Karpas-422 (cell line): ENCODE data around the gene PTBP3. TPM values are rescaled to one million over a fixed set of nuclear protein-coding genes. Genes with fewer than 3 reads are reported as not detected.
A peak's percentile ranks its signal among the peaks of the same experiment; 100 is the strongest.

Experiments
- DNase-seq: peaks from one replicate; pipeline ENCODE4 v3.0.0-alpha.2; 2015
- H2AFZ ChIP-seq: fragments of 200-600 bp; sonication (generic); 2 replicates; pipeline ENCODE4 v1.6.1; 2014; ENCODE audit warnings: antibody characterized with exemption, low read length, mixed read lengths
- H3K27ac ChIP-seq: fragments of 200-600 bp; sonication (generic); 2 replicates; pipeline ENCODE4 v1.5.1; 2014; ENCODE audit warnings: mild to moderate bottlenecking, low read length, moderate library complexity
- H3K27me3 ChIP-seq: fragments of 200-600 bp; sonication (generic); 2 replicates; pipeline ENCODE4 v1.6.1; 2014; ENCODE audit warnings: low read length, mixed read lengths
- H3K36me3 ChIP-seq: fragments of 200-600 bp; sonication (generic); 2 replicates; pipeline ENCODE4 v1.6.1; 2014; ENCODE audit warnings: low read length, mixed read lengths; ENCODE audit not compliant: insufficient read depth
- H3K4me1 ChIP-seq: fragments of 200-600 bp; sonication (generic); 2 replicates; pipeline ENCODE4 v1.6.1; 2014; ENCODE audit warnings: mild to moderate bottlenecking, low read length, mixed read lengths
- H3K4me2 ChIP-seq: fragments of 200-600 bp; sonication (generic); 2 replicates; pipeline ENCODE4 v1.6.1; 2014; ENCODE audit warnings: low read length, low read depth, mild to moderate bottlenecking; ENCODE audit not compliant: poor library complexity, severe bottlenecking
- H3K4me3 ChIP-seq: fragments of 200-600 bp; sonication (generic); 2 replicates; pipeline ENCODE4 v1.5.1; 2014; ENCODE audit warnings: mild to moderate bottlenecking, antibody characterized with exemption, low read length, mixed read lengths
- H3K79me2 ChIP-seq: fragments of 200-600 bp; sonication (generic); 2 replicates; pipeline ENCODE4 v1.6.1; 2014; ENCODE audit warnings: mild to moderate bottlenecking, low read length, mixed read lengths
- H3K9ac ChIP-seq: fragments of 200-600 bp; sonication (generic); 2 replicates; pipeline ENCODE4 v1.6.0; 2014; ENCODE audit warnings: low read length
- H3K9me2 ChIP-seq: fragments of 200-600 bp; sonication (generic), shearing (Covaris generic); replicated peaks from 2 replicates; pipeline ENCODE4 v1.6.0; 2014; ENCODE audit warnings: mild to moderate bottlenecking, low read length, moderate library complexity; ENCODE audit not compliant: insufficient read depth
- H3K9me3 ChIP-seq: fragments of 300-700, 200-600 bp; sonication (generic); 2 replicates; pipeline ENCODE4 v1.6.1; 2014; ENCODE audit warnings: low read length, mixed read lengths
- H4K20me1 ChIP-seq: fragments of 200-600 bp; sonication (generic); 2 replicates; pipeline ENCODE4 v1.6.1; 2014; ENCODE audit warnings: mild to moderate bottlenecking, antibody characterized with exemption, low read length, low read depth; ENCODE audit not compliant: insufficient read depth
- total RNA-seq: library from RNA; depleted of rRNA; stranded (reverse); fragments of >200 nt; shearing (Covaris generic); gene quantifications from 2 replicates; pipeline ENCODE4 v1.2.3, GENCODE V29; 2014; ENCODE audit warnings: low replicate concordance

PTBP3 gene
- total RNA-seq, 1 experiment from 2014 or later: 114 TPM

- H3K9ac ChIP-seq: peak overlapping the region; percentile 79
- no peaks in the 10 kb centered on the region for H4K20me1 ChIP-seq
- peak overlapping the region; percentile 68 for H3K4me2 ChIP-seq
- peak; percentile 69 for DNase-seq
- no peaks in the 10 kb centered on the region for H3K9me2 ChIP-seq
- peak overlapping the region; percentile 86 for H2AFZ ChIP-seq
- H3K9me3 ChIP-seq: no peaks in the 10 kb centered on the region
- peak overlapping the region; percentile 70 for H3K4me3 ChIP-seq
- peaks cover 35% of the 10 kb centered on the region for H3K79me2 ChIP-seq
- H3K27me3 ChIP-seq: no peaks in the 10 kb centered on the region
- no peak overlapping the region for H3K27ac ChIP-seq
- H3K36me3 ChIP-seq: peaks cover 3% of the 10 kb centered on the region; the same call in 1 of the 2 replicates
- peaks cover 33% of the 10 kb centered on the region for H3K4me1 ChIP-seq
Observed at GRCh38 chr9:112334432-112334841, 1.0 kb upstream of the PTBP3 start.

- Histone ChIP-seq H3K4me2 (peak overlapping the region; percentile 93), H3K9ac (peak overlapping the region; percentile 96), H3K9me3 (no peaks in the 10 kb centered on the region), H3K27me3 (no peaks in the 10 kb centered on the region), H3K27ac (peak overlapping the region; percentile 87), H2AFZ (peak overlapping the region; percentile 86), H3K79me2 (peaks cover 41% of the 10 kb centered on the region), H3K36me3 (peaks cover 3% of the 10 kb centered on the region; the same call in 1 of the 2 replicates), H3K4me3 (peak overlapping the region; percentile 74), H3K4me1 (peaks cover 33% of the 10 kb centered on the region), H4K20me1 (no peaks in the 10 kb centered on the region), H3K9me2 (no peaks in the 10 kb centered on the region)
- peak; percentile 98 for DNase-seq
Observed at GRCh38 chr9:112333639-112334431, 416 bp upstream of the PTBP3 start.

- Histone ChIP-seq H2AFZ (peak overlapping the region; percentile 82; the same call in 1 of the 2 replicates), H3K4me2 (peak overlapping the region; percentile 93), H3K27ac (peak overlapping the region; percentile 87), H3K9me3 (no peaks in the 10 kb centered on the region), H3K9ac (peak overlapping the region; percentile 96), H3K4me1 (peaks cover 40% of the 10 kb centered on the region), H4K20me1 (no peaks in the 10 kb centered on the region), H3K9me2 (no peaks in the 10 kb centered on the region), H3K4me3 (peak overlapping the region; percentile 74), H3K27me3 (no peaks in the 10 kb centered on the region), H3K36me3 (peaks cover 3% of the 10 kb centered on the region; the same call in 1 of the 2 replicates), H3K79me2 (peaks cover 53% of the 10 kb centered on the region)
- no peak for DNase-seq
Observed at GRCh38 chr9:112332674-112332976, 794 bp downstream of the PTBP3 start.

- Histone ChIP-seq H3K36me3 (peaks cover 3% of the 10 kb centered on the region; the same call in 1 of the 2 replicates), H2AFZ (no peak overlapping the region), H3K27ac (peak overlapping the region; percentile 87), H3K9me2 (no peaks in the 10 kb centered on the region), H4K20me1 (no peaks in the 10 kb centered on the region), H3K79me2 (peaks cover 57% of the 10 kb centered on the region), H3K27me3 (no peaks in the 10 kb centered on the region), H3K4me2 (peak overlapping the region; percentile 93), H3K4me3 (peak overlapping the region; percentile 74), H3K9ac (peak overlapping the region; percentile 96), H3K4me1 (peaks cover 40% of the 10 kb centered on the region), H3K9me3 (no peaks in the 10 kb centered on the region)
- DNase-seq: peak; percentile 57
Observed at GRCh38 chr9:112332214-112332613, 1.2 kb downstream of the PTBP3 start.

- Histone ChIP-seq H3K9me3 (no peaks in the 10 kb centered on the region), H2AFZ (no peak overlapping the region), H3K79me2 (peaks cover 63% of the 10 kb centered on the region), H3K9me2 (no peaks in the 10 kb centered on the region), H4K20me1 (no peaks in the 10 kb centered on the region), H3K4me3 (peak overlapping the region; percentile 74), H3K36me3 (peaks cover 4% of the 10 kb centered on the region), H3K4me2 (peak overlapping the region; percentile 93), H3K27ac (peak overlapping the region; percentile 87), H3K27me3 (no peaks in the 10 kb centered on the region), H3K4me1 (peaks cover 40% of the 10 kb centered on the region), H3K9ac (peak overlapping the region; percentile 96)
- peak; percentile 69 for DNase-seq
Observed at GRCh38 chr9:112331674-112331952, 1.8 kb downstream of the PTBP3 start.

- peaks cover 30% of the 10 kb centered on the region for H3K4me1 ChIP-seq
- no peak overlapping the region for H3K4me2 ChIP-seq
- peaks cover 29% of the 10 kb centered on the region for H3K36me3 ChIP-seq
- no peaks in the 10 kb centered on the region for H3K9me2 ChIP-seq
- no peak overlapping the region for H3K27ac ChIP-seq
- no peak overlapping the region for H3K4me3 ChIP-seq
- no peaks in the 10 kb centered on the region for H3K9me3 ChIP-seq
- H3K79me2 ChIP-seq: peaks cover 94% of the 10 kb centered on the region
- no peak overlapping the region for H3K9ac ChIP-seq
- H4K20me1 ChIP-seq: no peaks in the 10 kb centered on the region
- no peak overlapping the region for H2AFZ ChIP-seq
- H3K27me3 ChIP-seq: no peaks in the 10 kb centered on the region
- DNase-seq: no peak
Observed at GRCh38 chr9:112328545-112328944, 4.9 kb downstream of the PTBP3 start.

- Histone ChIP-seq H3K36me3 (peaks cover 35% of the 10 kb centered on the region), H4K20me1 (no peaks in the 10 kb centered on the region), H2AFZ (no peak overlapping the region), H3K27ac (no peak overlapping the region), H3K9me3 (no peaks in the 10 kb centered on the region; the same call in 1 of the 2 replicates), H3K79me2 (peaks cover 100% of the 10 kb centered on the region), H3K9me2 (no peaks in the 10 kb centered on the region), H3K4me3 (no peak overlapping the region), H3K4me1 (peaks cover 30% of the 10 kb centered on the region), H3K4me2 (no peak overlapping the region), H3K27me3 (no peaks in the 10 kb centered on the region), H3K9ac (no peak overlapping the region)
- DNase-seq: no peak
Observed at GRCh38 chr9:112327718-112328450, 5.5 kb downstream of the PTBP3 start.

GRCh38 chr9:112326194-112326593 is 7.2 kb downstream of the PTBP3 start:
- Histone ChIP-seq H3K4me2 (no peak overlapping the region), H3K4me3 (no peak overlapping the region), H3K4me1 (peaks cover 19% of the 10 kb centered on the region)

More at GRCh38 chr9:112326194-112326593, 7.2 kb downstream of the PTBP3 start:
- no peaks in the 10 kb centered on the region for H3K9me2 ChIP-seq
- H3K79me2 ChIP-seq: peaks cover 100% of the 10 kb centered on the region
- no peak overlapping the region for H3K27ac ChIP-seq
- H3K36me3 ChIP-seq: peaks cover 39% of the 10 kb centered on the region
- no peak overlapping the region for H3K9ac ChIP-seq
- no peak overlapping the region for H2AFZ ChIP-seq
- H3K27me3 ChIP-seq: no peaks in the 10 kb centered on the region
- H4K20me1 ChIP-seq: no peaks in the 10 kb centered on the region
- H3K9me3 ChIP-seq: no peaks in the 10 kb centered on the region; the same call in 1 of the 2 replicates
- DNase-seq: no peak
